BLaER1 (cell line): ENCODE measurements around the gene RBKS.

Source experiments
- H3K27ac ChIP-seq: shearing (Covaris generic); formaldehyde crosslinking; 2 replicates; pipeline ENCODE4 v1.8.1; 2022
- H3K27me3 ChIP-seq: shearing (Covaris generic); formaldehyde crosslinking; 2 replicates; pipeline ENCODE4 v1.8.1; 2022
- H3K36me3 ChIP-seq: shearing (Covaris generic); formaldehyde crosslinking; 2 replicates; pipeline ENCODE4 v1.8.1; 2022
- H3K4me1 ChIP-seq: shearing (Covaris generic); formaldehyde crosslinking; 2 replicates; pipeline ENCODE4 v1.8.1; 2022
- H3K4me2 ChIP-seq: shearing (Covaris generic); formaldehyde crosslinking; 2 replicates; pipeline ENCODE4 v1.8.1; 2022
- H3K4me3 ChIP-seq: shearing (Covaris generic); formaldehyde crosslinking; 2 replicates; pipeline ENCODE4 v1.8.1; 2022
- H3K9ac ChIP-seq: shearing (Covaris generic); formaldehyde crosslinking; 2 replicates; pipeline ENCODE4 v1.8.1; 2022
- H3K9me3 ChIP-seq: shearing (Covaris generic); formaldehyde crosslinking; 2 replicates; pipeline ENCODE4 v1.8.1; 2022
- H4K20me1 ChIP-seq: shearing (Covaris generic); formaldehyde crosslinking; 2 replicates; pipeline ENCODE4 v1.8.1; 2022
- Cebpa-rat ChIP-seq: shearing (Covaris generic); IDR thresholded peaks from 2 replicates; pipeline ENCODE4 v1.8.1; 2022

RBKS gene

GRCh38 chr2:27735263-27735904 is 154.8 kb downstream of the RBKS start:
- Histone ChIP-seq H3K4me1 (peaks cover 19% of the 10 kb centered on the region), H3K9ac (no peak overlapping the region), H3K4me3 (no peak overlapping the region), H3K27me3 (no peaks in the 10 kb centered on the region), H4K20me1 (no peaks in the 10 kb centered on the region), H3K36me3 (no peaks in the 10 kb centered on the region), H3K4me2 (no peak overlapping the region), H3K9me3 (no peaks in the 10 kb centered on the region), H3K27ac (no peak overlapping the region)
- TF ChIP-seq Cebpa-rat, result no peak

DNA sequence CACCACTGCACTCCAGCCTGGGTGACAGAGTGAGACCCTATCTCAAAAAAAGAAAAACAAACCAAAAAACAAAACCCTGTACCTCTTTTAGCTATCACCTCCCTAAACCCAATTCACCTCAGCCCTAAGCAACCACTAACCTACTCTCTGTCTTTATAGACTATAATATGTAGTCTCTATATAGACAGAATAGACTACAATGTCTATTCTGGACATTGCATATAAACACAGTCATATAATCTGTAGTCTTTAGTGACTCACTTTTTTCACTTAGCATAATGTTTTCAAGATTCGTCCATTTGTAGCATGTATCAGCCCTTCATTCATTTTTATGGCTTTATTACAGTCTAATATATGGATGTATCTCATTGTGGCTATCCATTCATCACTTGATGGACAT is 155.9 kb downstream of the RBKS start:
- peaks cover 30% of the 10 kb centered on the region for H3K4me1 ChIP-seq
- no peaks in the 10 kb centered on the region for H3K9me3 ChIP-seq
- H3K4me2 ChIP-seq, result no peak overlapping the region
- no peak for TF ChIP-seq Cebpa-rat
- no peak overlapping the region for H3K9ac ChIP-seq
- H3K36me3 ChIP-seq, result no peaks in the 10 kb centered on the region
- H3K4me3 ChIP-seq, result no peak overlapping the region
- no peaks in the 10 kb centered on the region for H3K27me3 ChIP-seq
- H4K20me1 ChIP-seq, result no peaks in the 10 kb centered on the region
- H3K27ac ChIP-seq, result no peak overlapping the region
